ENCODE data around the gene EXOC6B.
A peak's percentile ranks its signal among the peaks of the same experiment; 100 is the strongest.

EXOC6B gene

GRCh38 chr2:72155151-72155550 is 670.7 kb downstream of the EXOC6B start:
- DNase-seq, result no peak

GRCh38 chr2:72154386-72154975 is 671.4 kb downstream of the EXOC6B start:
- no peak for DNase-seq

GRCh38 chr2:72153924-72154323 is 671.9 kb downstream of the EXOC6B start:
- no peak for DNase-seq

GRCh38 chr2:72153026-72153791 is 672.6 kb downstream of the EXOC6B start:
- DNase-seq, result no peak

GRCh38 chr2:72150861-72151356 is 674.9 kb downstream of the EXOC6B start:
- no peak for DNase-seq

- peak; percentile 88 for DNase-seq
These were observed 675.5 kb downstream of the EXOC6B start for GRCh38 chr2:72150157-72150860.

- DNase-seq, result peak; percentile 38
These were observed 676.2 kb downstream of the EXOC6B start for GRCh38 chr2:72149556-72150156.

GRCh38 chr2:72148837-72149555 is 676.8 kb downstream of the EXOC6B start:
- DNase-seq, result peak; percentile 82

GRCh38 chr2:72148003-72148836 is 677.6 kb downstream of the EXOC6B start:
- DNase-seq, result peak; percentile 25

GRCh38 chr2:72147303-72147971 is 678.4 kb downstream of the EXOC6B start, which contains the start of gene CYP26B1:
Gene CYP26B1, minus strand, starts transcription at chr2:72147862. Its CDS starts 28 bp downstream, at chr2:72147834.
- peak; percentile 56 for DNase-seq

GRCh38 chr2:72146347-72147302 is 679.2 kb downstream of the EXOC6B start:
- peak; percentile 39 for DNase-seq

GRCh38 chr2:72145658-72146329 is 680.0 kb downstream of the EXOC6B start:
- peak; percentile 28 for DNase-seq

GRCh38 chr2:72145289-72145657 is 680.6 kb downstream of the EXOC6B start:
- DNase-seq, result peak; percentile 86

- DNase-seq, result peak; percentile 84
These were observed 681.1 kb downstream of the EXOC6B start for GRCh38 chr2:72144632-72145288.

GRCh38 chr2:72144274-72144631 is 681.6 kb downstream of the EXOC6B start:
- DNase-seq, result peak; percentile 88

GRCh38 chr2:72143441-72144273 is 682.2 kb downstream of the EXOC6B start:
- peak; percentile 81 for DNase-seq

- DNase-seq, result peak; percentile 90
These were observed 683.0 kb downstream of the EXOC6B start for GRCh38 chr2:72142570-72143440.
